Thoracic aorta (tissue), 2 donors: ENCODE data around the gene EXOC7. TPM values are rescaled to one million over a fixed set of nuclear protein-coding genes. Genes with fewer than 3 reads are reported as not detected.

Experiments used
- ATAC-seq: fragments of 150-250 bp; one replicate; pipeline ENCODE4 v1.8.0; 2017; ENCODE audit warnings: low read depth; ENCODE audit not compliant: insufficient number of reproducible peaks, low FRiP score
- DNase-seq: peaks from one replicate; pipeline ENCODE4 v3.0.0-alpha.2; 2020; ENCODE audit warnings: low spot score
- H3K27ac ChIP-seq, 2 donors: fragments of 200-600 bp; sonication (generic); 1 replicate in 1 of 2; 2 replicates in 1 of 2; pipeline ENCODE4 v1.5.1; 2016; ENCODE audit warnings: mild to moderate bottlenecking in 2 of 2, moderate library complexity in 2 of 2
- H3K27me3 ChIP-seq: fragments of 200-600 bp; sonication (generic); replicated peaks from 2 replicates; pipeline ENCODE4 v1.6.0; 2016; ENCODE audit warnings: mild to moderate bottlenecking; ENCODE audit not compliant: insufficient read depth
- H3K36me3 ChIP-seq: fragments of 200-600 bp; sonication (generic); one replicate; pipeline ENCODE4 v1.5.1; 2016
- H3K4me1 ChIP-seq, 2 donors: fragments of 200-600 bp; sonication (generic); 1 replicate in 1 of 2; 2 replicates in 1 of 2; pipeline versions ENCODE4 v1.5.1 to v1.6.0; 2016; ENCODE audit warnings: low read depth in 2 of 2, mild to moderate bottlenecking in 1 of 2; ENCODE audit not compliant: control insufficient read depth in 1 of 2
- H3K4me3 ChIP-seq: fragments of 200-600 bp; sonication (generic); 2 replicates; pipeline ENCODE4 v1.5.1; 2016; ENCODE audit warnings: mild to moderate bottlenecking
- H3K9me3 ChIP-seq: fragments of 200-600 bp; sonication (generic); 2 replicates; pipeline ENCODE4 v1.5.1; 2016
- total RNA-seq, 2 donors: library from RNA; depleted of rRNA; stranded (reverse); fragments of >200 nt; gene quantifications; one replicate each; pipeline versions ENCODE4 v1.1.0 to v1.2.3, GENCODE V29; 2016
- TF ChIP-seq, protein P1 (sequence below): fragments of 200-600 bp; sonication (generic); IDR thresholded peaks from one replicate; pipeline ENCODE4 v1.5.1; 2019; ENCODE audit warnings: antibody characterized with exemption

Gene EXOC7
- total RNA-seq, 2 donors from 2014 or later, result 79.7 to 94.0 TPM

DNA sequence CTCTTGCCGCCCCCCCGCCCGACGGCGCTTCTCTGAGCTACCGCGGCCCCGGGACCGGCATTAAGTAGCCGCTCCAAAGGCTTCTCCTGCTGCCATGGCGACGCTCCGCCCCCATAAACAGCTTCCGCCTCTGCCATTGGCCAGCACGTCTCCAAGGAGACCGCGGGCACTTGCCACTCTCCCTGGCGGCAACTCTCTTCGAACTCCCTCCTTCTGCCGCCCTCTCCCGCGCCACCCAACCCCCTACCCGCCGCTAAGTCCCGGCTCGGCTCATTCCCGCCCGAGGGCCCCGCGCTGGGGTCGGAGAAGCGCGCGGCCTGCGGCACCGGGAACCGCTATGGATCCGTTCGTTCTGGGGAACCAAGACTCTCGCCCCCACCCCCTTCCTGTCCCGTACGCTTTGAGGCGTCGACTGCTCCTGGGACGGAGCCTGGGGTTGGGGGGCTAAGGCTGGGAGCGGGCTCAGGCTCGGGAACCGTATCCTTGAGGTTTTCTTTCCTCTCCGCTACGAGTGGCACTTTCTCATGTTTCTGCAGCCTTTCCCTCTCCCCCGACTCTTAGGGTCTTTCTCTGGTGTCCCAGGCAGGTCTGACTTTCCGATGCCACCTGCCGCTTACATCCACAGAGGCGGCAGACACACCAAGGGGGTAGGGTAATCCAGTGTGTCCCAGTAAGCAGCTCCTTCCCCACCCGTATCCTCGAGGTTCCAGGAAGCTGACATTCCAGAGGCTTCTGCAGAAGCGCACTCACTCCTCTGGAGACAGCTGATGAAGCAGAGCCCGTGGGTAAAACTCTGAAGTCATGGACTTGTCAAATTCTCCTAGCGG lies 37.8 kb upstream of the EXOC7 start, which contains the start of gene FOXJ1:
TSS of gene FOXJ1 (minus strand) at position 34 of the 827 bp plus-strand sequence. CDS start 850 bp downstream, outside the sequence.
- peaks cover 17% of the 10 kb centered on the region for H3K27me3 ChIP-seq
- TF ChIP-seq, protein P1, sequence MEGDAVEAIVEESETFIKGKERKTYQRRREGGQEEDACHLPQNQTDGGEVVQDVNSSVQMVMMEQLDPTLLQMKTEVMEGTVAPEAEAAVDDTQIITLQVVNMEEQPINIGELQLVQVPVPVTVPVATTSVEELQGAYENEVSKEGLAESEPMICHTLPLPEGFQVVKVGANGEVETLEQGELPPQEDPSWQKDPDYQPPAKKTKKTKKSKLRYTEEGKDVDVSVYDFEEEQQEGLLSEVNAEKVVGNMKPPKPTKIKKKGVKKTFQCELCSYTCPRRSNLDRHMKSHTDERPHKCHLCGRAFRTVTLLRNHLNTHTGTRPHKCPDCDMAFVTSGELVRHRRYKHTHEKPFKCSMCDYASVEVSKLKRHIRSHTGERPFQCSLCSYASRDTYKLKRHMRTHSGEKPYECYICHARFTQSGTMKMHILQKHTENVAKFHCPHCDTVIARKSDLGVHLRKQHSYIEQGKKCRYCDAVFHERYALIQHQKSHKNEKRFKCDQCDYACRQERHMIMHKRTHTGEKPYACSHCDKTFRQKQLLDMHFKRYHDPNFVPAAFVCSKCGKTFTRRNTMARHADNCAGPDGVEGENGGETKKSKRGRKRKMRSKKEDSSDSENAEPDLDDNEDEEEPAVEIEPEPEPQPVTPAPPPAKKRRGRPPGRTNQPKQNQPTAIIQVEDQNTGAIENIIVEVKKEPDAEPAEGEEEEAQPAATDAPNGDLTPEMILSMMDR, result no peak
- H3K9me3 ChIP-seq, result no peaks in the 10 kb centered on the region
- no peaks in the 10 kb centered on the region for H3K36me3 ChIP-seq
- ATAC-seq, result no peak
- peak; percentile 59 for DNase-seq
- peak within 1 kb of the TSS; percentile 77 for H3K4me3 ChIP-seq
- H3K27ac ChIP-seq, result no peak within 1 kb of the TSS
- peaks cover 0 to 42% of the 10 kb centered on the region in 2 donors for H3K4me1 ChIP-seq

DNA sequence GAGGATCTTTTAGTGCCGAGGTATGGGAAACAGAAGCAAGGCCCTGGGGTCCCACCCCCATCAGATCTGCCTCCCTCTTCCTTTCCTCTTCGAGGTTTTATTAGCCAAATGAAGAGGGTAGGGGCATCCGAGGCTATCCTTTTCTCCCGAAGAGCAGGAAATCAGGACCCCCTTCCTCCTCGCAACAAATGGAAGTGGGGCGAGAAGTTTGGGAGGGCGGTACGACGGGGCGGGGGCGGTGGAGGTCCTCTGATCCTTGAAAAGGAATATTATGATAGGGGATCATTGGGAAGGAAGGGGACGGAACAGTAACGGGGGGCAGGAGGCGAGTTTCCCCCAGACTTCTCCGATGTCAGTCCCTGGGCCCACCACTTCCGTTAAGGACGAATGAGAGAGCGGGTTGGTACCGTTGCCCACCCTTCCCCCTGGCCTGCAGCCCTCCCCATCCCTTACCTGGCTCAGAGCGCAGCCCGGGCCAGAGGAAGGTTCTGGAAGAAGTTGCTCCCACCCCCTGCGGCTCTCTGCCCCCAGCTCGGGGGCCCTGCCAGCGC lies 37.1 kb upstream of the EXOC7 start:
- H3K9me3 ChIP-seq, result no peaks in the 10 kb centered on the region
- TF ChIP-seq, protein P1, result no peak
- no peak for ATAC-seq
- H3K27me3 ChIP-seq, result peaks cover 17% of the 10 kb centered on the region
- H3K36me3 ChIP-seq, result no peaks in the 10 kb centered on the region
- peaks cover 0 to 42% of the 10 kb centered on the region in 2 donors for H3K4me1 ChIP-seq
- peak overlapping the region; percentile 77 for H3K4me3 ChIP-seq
- DNase-seq, result no peak
- H3K27ac ChIP-seq, result no peak overlapping the region

DNA sequence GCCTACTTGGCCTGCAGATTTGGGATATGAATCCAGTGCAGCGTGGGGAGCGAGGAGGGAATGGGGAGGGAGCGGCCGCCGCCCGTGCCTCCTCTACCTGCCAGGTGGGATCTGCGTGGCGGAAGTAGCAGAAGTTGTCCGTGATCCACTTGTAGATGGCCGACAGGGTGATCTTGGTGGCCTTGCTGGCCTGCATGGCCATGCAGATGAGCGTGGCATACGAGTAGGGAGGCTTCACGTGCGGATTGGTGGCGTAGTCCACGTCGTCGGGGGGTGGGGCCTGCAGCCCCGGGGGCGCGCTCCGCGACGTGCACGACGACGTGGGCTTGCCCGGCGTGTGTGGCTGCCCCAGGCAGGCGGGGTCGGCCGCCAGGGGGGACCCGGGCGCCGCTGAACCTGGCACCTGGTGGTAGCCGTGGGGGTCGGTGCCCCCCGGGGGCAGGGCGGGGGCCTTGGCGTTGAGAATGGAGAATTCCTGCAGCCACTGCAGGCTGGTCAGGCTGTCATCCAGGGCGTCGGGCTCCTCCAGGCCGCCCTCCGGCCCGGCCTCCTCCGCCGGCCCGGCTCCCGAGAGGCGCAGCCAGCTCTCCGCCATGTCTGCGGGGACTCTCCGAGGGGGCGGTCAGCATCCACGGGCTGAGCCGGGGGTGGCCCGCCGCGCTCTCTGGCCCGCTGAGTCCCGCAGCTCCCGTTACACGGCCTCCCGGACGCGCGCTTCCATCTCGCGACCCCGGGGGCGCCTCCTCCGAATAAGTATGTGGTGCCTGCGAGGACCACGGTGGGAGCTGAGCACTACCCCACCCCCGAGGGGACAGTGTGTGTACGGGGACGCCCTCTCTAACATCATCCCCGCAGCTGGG lies 36.4 kb upstream of the EXOC7 start:
- H3K27ac ChIP-seq, result peak overlapping the region in 1 of 2 donors; percentile 27
- ATAC-seq (no peak), DNase-seq (no peak)
- H3K9me3 ChIP-seq, result no peaks in the 10 kb centered on the region
- peak overlapping the region; percentile 77 for H3K4me3 ChIP-seq
- peaks cover 0 to 42% of the 10 kb centered on the region in 2 donors for H3K4me1 ChIP-seq
- TF ChIP-seq, protein P1, result no peak
- H3K27me3 ChIP-seq, result peaks cover 17% of the 10 kb centered on the region
- H3K36me3 ChIP-seq, result no peaks in the 10 kb centered on the region

DNA sequence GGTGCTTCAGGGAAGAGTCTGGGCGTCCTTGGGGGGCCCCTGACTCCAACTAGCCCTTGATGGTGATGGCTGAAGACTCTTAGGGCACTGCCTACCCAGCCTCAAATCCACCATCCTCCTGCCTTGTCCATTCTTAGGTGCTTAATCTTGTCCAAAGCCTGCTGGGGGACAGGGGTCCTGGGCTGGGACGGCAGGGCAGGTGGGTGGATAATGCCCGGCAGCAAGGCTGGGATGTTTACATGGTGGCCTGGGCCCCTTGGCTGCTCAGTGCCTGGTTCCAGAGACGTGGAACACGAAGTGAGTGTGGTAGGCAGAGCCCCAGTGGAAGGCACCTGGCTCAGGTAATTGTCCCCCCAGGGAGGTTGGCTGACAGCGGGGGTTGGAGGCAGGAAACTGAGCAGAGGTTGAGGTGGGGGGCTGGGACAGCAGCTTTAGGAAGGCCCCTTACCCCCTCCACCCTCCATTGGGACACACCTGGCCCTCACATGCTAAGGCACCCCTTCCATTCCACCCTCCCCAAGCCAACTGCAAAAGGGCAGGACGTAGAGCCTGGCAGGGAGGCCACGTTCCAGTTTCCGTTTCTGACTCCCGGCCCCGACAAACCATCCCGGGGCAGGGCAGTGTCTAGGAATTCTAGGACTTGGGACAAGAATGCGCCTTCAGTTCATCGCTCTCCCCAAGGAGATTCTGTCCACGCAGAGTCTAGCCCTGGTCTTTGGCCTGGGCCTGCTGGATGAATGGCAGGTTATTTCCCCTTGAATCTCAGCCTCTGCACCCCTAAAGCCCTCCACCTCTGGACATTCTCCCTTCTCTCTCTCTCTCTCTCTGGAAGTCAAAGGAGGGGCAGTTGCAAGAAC lies 35.5 kb upstream of the EXOC7 start:
- ATAC-seq (no peak), DNase-seq (no peak)
- Histone ChIP-seq H3K27me3 (peaks cover 17% of the 10 kb centered on the region), H3K4me1 (peaks cover 0 to 42% of the 10 kb centered on the region in 2 donors), H3K9me3 (no peaks in the 10 kb centered on the region), H3K36me3 (no peaks in the 10 kb centered on the region), H3K27ac (peak overlapping the region in 1 of 2 donors; percentile 27), H3K4me3 (peak overlapping the region; percentile 77)
- TF ChIP-seq, protein P1, result no peak
